Vagina (tissue), 2 donors: ENCODE data around the gene UBD.

Experiments used
- POLR2AphosphoS5 ChIP-seq, 2 donors: sonication (generic); formaldehyde crosslinking; IDR thresholded peaks; one replicate each; pipeline ENCODE4 v1.9.0; 2017; ENCODE audit warnings: antibody characterized with exemption in 2 of 2, mild to moderate bottlenecking in 2 of 2, low read depth in 1 of 2; ENCODE audit not compliant: insufficient read depth in 1 of 2
- TF ChIP-seq, protein P1 (sequence below), 3 experiments: fragments of 450-650 bp in 2 of 3; fragments of 200-600 bp in 1 of 3; sonication (generic) in 1 of 3; IDR thresholded peaks; one replicate each; pipeline ENCODE4 v1.5.1; 2017 to 2019; ENCODE audit warnings: antibody characterized with exemption in 3 of 3, mild to moderate bottlenecking in 2 of 3, moderate library complexity in 2 of 3

- TF ChIP-seq, protein P1, sequence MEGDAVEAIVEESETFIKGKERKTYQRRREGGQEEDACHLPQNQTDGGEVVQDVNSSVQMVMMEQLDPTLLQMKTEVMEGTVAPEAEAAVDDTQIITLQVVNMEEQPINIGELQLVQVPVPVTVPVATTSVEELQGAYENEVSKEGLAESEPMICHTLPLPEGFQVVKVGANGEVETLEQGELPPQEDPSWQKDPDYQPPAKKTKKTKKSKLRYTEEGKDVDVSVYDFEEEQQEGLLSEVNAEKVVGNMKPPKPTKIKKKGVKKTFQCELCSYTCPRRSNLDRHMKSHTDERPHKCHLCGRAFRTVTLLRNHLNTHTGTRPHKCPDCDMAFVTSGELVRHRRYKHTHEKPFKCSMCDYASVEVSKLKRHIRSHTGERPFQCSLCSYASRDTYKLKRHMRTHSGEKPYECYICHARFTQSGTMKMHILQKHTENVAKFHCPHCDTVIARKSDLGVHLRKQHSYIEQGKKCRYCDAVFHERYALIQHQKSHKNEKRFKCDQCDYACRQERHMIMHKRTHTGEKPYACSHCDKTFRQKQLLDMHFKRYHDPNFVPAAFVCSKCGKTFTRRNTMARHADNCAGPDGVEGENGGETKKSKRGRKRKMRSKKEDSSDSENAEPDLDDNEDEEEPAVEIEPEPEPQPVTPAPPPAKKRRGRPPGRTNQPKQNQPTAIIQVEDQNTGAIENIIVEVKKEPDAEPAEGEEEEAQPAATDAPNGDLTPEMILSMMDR (IDR thresholded peaks at IDR 0.05), result no peak
- TF ChIP-seq POLR2AphosphoS5 (IDR thresholded peaks at IDR 0.05; ENCODE audit: insufficient read depth in 1 of 2, low read depth in 1 of 2), result no peak
These were observed 16.5 kb upstream of the UBD start for GRCh38 chr6:29576056-29576455.
